22Rv1 (cell line): ENCODE measurements around the gene TRPV5.

Source experiments
- H3K27ac ChIP-seq: fragments of 450-650 bp; 2 replicates; pipeline ENCODE4 v1.5.1; 2017
- CTCF ChIP-seq: fragments of 450-650 bp; IDR thresholded peaks from 2 replicates; pipeline ENCODE4 v1.5.1; 2017; ENCODE audit warnings: mild to moderate bottlenecking
- ZFX ChIP-seq: fragments of 450-650 bp; IDR thresholded peaks from 2 replicates; pipeline ENCODE4 v1.6.1; 2017; ENCODE audit warnings: antibody characterized with exemption, borderline replicate concordance

TRPV5 gene

GRCh38 chr7:142961973-142962926 lies 28.7 kb upstream of the TRPV5 start, which contains the start of gene KEL:
Gene KEL (minus strand): TSS chr7:142962363. CDS start chr7:142962206, 157 bp downstream.
- TF ChIP-seq ZFX: no peak
- no peak for TF ChIP-seq CTCF
- no peak within 1 kb of the TSS for H3K27ac ChIP-seq

GRCh38 chr7:142961595-142961972 lies 28.0 kb upstream of the TRPV5 start:
- no peak for TF ChIP-seq CTCF
- TF ChIP-seq ZFX: no peak
- H3K27ac ChIP-seq: no peak overlapping the region

- H3K27ac ChIP-seq: no peak overlapping the region
- TF ChIP-seq CTCF (peak; percentile 30), ZFX (no peak)
Observed at GRCh38 chr7:142960955-142961512, 27.5 kb upstream of the TRPV5 start.

GRCh38 chr7:142959202-142959601 lies 25.7 kb upstream of the TRPV5 start:
- no peak overlapping the region for H3K27ac ChIP-seq
- TF ChIP-seq CTCF (no peak), ZFX (no peak)

- TF ChIP-seq ZFX: no peak
- TF ChIP-seq CTCF: no peak
- no peak overlapping the region for H3K27ac ChIP-seq
Observed at GRCh38 chr7:142957723-142958122, 24.2 kb upstream of the TRPV5 start.

- TF ChIP-seq ZFX: no peak
- no peak for TF ChIP-seq CTCF
- no peak overlapping the region for H3K27ac ChIP-seq
Observed at GRCh38 chr7:142956951-142957623, 23.5 kb upstream of the TRPV5 start.
